NAMALWA (cell line): Measurements from ENCODE around the gene NMB.
"Not testable (repeated sequence)": the region's sequence is repeated elsewhere in the genome, so short reads cannot be mapped to it uniquely, and the experiment has no call there.

Source experiments
- DNase-seq: peaks from one replicate; pipeline ENCODE4 v3.0.0-alpha.2; 2015; ENCODE audit warnings: low spot score

The NMB gene

GRCh38 chr15:84654689-84655453 lies 3.1 kb downstream of the NMB start:
- DNase-seq: peak; percentile 93

DNA sequence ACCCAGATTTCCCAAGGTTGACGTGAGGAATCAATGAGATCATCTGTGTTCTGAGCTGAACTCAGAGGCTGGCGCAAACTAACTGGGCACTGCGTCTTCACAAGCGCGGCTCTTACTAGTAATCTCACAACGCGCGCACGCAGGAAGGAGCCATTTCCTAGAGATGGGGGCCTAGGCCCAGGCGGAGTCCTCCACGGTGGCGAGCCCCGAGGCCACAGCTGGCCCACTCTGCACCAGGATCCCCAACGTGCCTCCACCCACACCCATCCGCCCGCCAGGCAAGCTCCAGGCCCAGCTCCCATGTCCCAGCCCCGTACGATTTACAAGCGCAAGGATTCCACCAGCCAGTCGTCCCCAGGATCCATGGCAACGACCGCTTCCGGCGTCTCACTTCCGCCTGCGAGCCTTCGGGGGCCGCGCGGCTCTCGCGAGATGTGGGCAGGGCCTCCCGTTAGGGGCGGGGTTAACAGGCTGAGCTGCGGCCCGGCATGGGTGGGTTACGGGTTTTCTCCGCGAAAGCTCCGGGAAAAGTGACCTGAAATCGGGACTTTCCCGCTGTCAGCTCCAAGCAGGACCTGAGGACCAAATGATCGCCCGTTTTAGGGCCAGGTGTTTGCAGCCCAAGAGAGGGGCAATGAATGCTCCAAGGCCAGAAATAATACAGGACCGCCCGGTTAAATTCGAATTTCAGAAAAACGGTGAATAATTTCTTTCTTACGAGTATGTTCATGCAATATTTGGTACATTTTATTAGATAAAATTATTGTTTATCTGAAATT lies 3.9 kb downstream of the NMB start, which contains the start of gene WDR73:
Gene WDR73 (minus strand): TSS at position 374 of the 779 bp plus-strand sequence. CDS start 9 bp downstream, at position 365.
- peak; percentile 97 for DNase-seq

DNA sequence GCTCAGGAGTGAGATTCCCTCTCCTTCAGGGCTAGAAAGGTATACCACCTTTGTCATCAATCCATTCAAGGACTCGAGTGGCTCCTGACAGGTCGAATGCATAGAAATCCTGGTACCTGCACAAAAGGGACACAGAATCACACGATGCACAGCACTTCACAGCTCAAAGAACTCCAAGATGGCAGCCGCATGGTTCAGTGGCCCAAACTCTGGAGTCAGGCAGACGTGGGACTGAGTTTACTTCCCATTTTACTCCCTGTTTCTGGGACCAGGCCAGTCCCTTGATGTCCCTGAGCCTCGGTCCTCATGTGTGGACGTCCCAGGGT lies 4.5 kb downstream of the NMB start:
- no peak for DNase-seq

DNA sequence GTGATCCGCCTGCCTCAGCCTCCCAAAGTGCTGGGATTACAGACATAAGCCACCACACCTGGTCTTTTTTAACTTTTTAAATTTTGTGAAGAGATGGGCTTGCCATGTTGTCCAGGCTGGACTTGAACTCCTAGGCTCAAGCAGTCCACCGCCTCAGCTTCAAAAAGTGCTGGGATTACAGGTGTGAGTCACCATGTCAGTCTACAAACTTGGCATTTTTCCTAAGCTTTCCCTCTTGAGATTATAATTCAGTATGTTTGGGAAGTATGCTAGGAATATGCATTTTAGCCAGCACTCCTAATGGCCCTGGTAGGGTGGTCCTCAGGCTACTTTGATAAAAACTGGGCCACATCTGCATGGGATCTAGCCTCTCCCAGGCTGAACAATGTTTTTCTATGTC lies 8.3 kb downstream of the NMB start:
- no peak for DNase-seq

GRCh38 chr15:84648539-84648938 lies 9.5 kb downstream of the NMB start:
- no peak for DNase-seq

DNA sequence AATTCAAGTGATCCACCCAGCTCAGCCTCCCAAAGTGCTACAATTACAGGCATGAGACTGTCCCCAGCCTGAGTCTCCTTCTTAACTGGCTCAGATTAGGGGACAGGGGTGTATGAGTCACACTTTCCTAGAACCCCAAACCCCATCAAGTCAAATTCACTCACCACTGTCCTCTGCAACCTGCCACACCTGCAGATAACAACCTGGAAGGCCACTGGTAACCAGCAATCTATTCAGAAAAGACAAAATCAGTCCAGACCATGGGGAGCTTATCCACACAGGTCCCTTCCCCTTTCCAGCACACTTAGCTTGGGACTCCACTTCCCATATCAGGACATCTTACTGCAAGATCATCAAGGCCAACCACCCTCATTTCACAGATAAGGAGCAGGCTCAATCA lies 10.3 kb downstream of the NMB start:
- DNase-seq: no peak

- DNase-seq: no peak
These were observed 12.0 kb downstream of the NMB start for GRCh38 chr15:84645997-84646396.

DNA sequence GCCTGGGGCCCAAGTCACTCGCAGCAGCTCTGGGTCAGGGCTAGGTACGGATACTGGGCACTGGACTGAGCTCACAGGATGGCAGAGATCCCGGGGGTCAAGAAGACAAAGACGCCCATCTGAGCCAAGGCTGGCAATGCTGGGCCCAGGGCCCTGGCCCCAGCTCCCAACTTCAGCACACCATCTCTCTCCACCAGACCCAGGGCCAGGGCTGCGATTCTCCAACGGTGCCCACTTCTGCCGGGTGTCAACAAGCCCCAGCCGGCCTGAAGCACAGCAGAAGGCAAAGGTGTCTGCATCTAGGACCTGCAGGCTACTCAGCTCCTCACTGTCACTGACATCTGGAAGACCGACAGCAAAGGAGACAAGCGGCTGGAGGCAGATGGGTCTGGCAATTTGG lies 12.5 kb downstream of the NMB start:
- DNase-seq: no peak

DNA sequence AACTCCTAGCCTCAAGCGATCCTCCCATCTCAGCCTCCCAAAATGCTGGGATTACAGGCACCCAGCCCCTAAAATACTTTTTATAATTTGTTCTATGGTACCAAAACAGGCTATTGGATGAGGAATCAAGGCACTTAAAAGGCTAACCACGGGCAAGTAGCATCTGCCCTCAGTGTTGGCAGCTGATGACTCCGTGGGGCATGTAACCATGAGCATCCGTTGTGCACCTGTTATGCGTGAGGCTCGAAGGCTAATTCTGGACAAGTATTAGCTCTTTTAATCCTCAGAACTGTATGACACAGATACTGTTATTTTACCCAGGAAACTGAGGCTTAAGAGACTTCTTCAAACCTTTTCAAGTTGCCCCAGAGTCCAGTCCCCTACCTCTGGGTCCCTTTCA lies 14.2 kb downstream of the NMB start:
- DNase-seq: no peak

DNA sequence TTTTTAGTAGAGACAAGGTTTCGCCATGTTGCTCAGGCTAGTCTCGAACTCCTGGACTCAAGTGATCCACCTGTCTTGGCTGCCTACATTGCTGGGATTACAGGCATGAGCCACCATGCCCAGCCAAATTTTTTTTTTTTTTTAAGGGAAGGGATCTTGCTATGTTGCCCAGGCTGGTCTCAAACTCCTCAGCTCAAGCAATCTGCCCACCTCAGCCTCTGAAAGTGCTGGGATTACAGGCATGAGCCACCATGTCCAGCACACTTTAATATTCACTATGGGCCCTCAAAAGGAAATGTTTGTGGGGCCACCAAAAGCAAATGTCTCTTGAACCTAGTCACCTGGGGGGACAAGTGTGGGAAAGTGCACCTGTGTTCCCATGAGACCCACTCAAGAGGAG lies 15.4 kb downstream of the NMB start:
- not testable (repeated sequence) for DNase-seq

- not testable (repeated sequence) for DNase-seq
These were observed 16.1 kb downstream of the NMB start for GRCh38 chr15:84641871-84642270.

- peak; percentile 44 for DNase-seq
These were observed 19.9 kb downstream of the NMB start for GRCh38 chr15:84638103-84638502.

DNA sequence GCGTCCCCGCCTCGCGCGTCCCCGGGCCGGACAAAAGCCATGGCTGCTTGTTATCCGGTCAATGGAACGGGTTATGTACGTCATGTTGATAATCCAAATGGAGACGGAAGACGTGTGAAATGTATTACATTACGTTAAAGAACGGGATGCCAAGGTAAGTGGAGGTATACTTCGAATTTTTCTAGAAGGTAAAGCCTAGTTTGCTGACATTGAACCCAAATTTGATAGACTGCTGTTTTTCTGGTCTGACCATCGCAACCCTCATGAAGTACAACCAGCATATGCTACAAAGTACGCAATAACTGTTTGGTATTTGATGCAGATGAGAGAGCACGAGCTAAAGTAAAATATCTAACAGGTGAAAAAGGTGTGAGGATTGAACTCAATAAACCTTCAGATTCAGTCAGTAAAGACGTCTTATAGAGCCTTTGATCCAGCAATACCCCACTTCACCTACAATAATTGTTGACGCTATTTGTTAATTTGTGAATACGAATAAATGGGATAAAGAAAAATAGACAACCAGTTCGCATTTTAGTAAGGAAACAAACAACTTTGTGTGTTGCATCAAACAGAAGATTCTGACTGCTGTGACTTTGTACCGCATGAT lies 23.7 kb downstream of the NMB start:
- DNase-seq: no peak

DNA sequence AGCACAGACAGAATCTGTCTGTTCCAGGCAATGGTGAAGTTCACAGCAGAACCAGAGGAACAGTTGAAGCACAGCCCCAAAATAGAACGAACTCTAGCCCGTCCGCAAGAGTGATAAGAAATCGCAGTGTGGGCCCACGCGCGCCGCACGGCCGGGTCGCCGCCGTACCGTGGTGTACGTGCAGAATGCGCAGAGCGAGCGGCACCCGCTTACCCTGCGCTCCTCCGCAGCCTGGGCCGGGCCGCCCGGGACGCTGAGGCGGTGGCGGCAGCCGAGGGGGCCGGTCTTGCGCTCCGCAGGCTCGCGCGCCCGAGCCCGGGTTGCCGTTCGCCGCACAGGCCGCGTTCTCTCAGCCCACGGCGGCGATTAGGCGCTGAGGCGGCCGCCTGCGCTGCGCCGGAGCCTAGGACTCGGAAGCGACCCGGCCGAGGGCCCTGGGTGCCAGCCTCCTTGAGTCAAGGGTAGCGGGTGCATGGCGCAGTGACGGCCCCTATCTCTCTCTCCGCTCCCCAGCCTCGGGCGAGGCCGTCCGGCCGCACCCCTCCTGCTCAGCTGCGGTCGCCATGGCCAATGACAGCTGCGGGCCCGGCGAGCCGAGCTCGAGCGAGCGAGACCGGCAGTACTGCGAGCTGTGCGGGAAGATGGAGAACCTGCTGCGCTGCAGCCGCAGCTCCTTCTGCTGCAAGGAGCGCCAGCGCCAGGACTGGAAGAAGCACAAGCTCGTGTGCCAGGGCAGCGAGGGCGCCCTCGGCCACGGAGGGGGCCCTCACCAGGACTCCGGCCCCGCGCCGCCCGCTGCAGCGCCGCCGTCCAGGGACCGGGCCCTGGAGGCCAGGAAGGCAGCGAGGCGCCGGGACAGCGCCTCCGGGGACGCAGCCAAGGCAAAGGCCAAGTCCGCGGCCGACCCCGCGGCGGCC lies 24.4 kb downstream of the NMB start:
- peak; percentile 66 for DNase-seq

DNA sequence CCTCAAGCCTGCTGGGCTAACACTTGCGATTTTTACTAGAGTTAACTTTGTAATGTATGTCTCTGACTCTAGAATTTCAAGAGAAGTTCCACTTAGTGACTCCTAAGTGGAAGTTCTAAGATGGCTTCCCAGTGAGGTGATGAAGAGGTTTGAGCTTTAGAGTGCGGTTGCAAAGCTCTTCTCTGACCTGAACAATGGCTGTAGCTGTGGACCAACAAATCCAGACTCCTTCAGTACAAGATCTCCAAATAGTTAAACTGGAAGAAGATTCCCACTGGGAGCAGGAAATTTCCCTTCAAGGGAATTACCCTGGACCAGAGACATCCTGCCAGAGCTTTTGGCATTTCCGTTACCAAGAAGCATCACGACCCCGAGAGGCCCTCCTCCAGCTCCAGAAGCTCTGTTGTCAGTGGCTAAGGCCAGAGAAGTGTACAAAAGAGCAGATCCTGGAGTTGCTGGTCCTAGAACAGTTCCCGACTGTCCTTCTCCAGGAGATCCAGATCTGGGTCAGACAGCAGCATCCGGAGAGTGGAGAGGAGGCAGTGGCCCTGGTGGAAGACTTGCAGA lies 26.2 kb downstream of the NMB start:
- no peak for DNase-seq

DNA sequence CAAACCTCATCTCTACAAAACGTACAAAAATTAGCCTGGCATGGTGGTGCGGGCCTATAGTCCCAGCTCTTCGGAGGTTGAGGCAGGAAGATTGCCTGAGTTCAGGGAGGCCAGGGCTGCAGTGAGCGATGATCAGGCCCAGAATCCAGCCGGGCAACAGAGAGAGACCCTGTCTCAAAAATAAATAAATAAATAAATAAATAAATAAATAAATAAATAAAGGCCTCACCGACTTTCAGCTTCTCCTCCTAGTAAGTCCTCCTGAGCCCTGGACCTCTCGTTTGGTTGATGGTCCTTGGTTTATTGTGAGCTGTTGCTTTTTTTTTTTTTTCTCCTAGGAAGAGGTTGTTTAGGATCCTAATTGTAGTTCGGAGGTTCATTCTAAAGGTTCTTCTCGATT lies 29.0 kb downstream of the NMB start:
- no peak for DNase-seq

GRCh38 chr15:84625123-84625522 lies 32.9 kb downstream of the NMB start:
- no peak for DNase-seq

GRCh38 chr15:84624359-84624758 lies 33.6 kb downstream of the NMB start:
- no peak for DNase-seq

DNA sequence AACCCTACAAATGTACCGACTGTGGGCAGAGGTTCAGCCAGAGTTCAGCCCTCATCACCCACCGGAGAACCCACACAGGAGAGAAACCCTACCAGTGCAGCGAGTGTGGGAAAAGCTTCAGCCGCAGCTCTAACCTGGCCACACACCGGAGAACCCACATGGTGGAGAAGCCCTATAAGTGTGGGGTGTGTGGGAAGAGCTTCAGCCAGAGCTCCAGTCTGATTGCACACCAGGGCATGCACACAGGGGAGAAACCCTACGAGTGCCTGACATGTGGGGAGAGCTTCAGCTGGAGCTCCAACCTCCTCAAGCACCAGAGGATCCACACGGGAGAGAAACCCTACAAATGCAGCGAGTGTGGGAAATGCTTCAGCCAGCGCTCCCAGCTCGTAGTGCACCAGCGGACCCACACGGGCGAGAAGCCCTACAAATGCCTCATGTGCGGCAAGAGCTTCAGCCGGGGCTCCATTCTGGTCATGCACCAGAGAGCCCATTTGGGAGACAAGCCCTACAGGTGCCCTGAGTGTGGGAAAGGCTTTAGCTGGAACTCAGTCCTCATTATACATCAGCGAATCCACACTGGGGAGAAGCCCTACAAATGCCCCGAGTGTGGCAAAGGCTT lies 36.5 kb downstream of the NMB start:
- DNase-seq: no peak

- no peak for DNase-seq
These were observed 37.4 kb downstream of the NMB start for GRCh38 chr15:84620626-84621025.

- DNase-seq: no peak
These were observed 41.8 kb downstream of the NMB start for GRCh38 chr15:84616235-84616634.
